GM19438 (cell line): ENCODE data around the gene CALN1.

Experiments used
- ATAC-seq: cut with Tn5 transposase; IDR thresholded peaks from one replicate; pipeline ENCODE4 v1.9.1; 2021; ENCODE audit warnings: low read depth; ENCODE audit not compliant: unreplicated experiment

The CALN1 gene

DNA sequence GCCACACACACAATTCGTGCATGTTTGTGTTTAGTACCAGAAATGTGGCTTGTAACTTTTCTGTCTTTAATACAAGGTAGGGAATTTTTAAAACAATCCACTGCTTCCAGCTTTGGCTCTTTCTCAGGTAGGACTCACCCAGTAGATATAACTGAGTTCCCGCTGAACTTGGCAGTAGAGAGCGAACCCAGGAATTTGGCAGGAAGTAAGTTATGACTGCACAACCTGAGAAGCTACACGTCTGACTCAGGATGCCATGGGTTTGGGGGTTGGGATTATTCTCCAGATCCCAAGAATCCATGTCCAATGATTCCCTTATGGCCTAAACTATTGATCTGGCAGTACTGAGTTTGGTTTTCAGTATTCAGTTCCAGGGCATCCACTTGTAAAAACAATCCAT is 499.7 kb downstream of the CALN1 start:
- no peak for ATAC-seq

DNA sequence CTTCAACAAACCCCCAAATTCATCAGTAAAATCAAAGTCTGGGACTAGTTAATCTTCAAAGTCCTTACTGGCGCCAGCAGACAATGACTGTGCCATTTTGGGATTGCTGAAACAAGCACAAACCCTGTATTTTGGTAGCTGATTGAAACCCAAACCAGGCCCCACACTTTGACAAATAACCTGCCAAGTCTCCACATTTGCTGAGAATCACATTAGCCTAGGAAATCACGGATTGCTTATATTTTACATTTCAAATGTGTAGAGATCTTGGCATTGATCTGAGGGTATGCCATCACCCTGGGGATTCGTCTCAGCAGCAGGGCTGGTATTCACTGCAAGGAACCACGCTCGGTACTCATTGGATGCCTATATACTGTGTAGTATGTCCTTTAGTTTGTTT is 501.1 kb downstream of the CALN1 start:
- no peak for ATAC-seq

DNA sequence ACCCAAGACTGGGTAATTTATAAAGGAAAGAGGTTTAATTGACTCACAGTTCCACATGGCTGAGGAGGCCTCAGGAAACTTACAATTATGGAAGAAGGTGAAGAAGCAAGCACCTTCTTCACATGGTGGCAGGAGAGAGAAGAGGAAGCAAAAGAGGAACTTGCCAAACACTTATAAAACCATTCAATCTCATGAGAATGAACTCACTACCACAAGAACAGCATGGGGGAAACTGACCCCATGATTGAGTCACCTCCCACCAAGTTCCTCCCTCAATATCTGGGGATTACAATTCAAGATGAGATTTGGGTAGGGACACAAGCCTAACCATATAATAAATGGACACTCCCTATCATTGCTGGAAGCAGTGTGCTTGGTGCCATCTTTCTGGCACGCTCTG is 506.3 kb downstream of the CALN1 start:
- no peak for ATAC-seq

DNA sequence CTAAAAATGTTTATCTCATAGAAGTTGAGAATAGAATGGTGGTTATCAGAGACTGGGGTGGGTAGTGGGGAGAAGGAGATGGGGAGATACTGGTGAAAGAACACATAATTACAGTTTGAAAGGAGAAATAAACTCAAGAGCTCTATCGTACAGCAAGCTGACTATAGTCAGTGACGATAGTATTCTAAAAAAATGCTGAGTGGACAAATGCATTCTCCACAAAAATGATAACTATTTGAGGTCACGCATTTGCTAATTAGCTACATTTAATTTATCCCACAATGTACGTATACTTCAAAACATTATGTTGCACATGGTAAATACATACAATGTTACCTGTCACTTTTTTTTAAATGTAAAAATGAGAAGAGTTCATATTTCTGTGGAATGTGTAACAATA is 507.7 kb downstream of the CALN1 start:
- no peak for ATAC-seq

DNA sequence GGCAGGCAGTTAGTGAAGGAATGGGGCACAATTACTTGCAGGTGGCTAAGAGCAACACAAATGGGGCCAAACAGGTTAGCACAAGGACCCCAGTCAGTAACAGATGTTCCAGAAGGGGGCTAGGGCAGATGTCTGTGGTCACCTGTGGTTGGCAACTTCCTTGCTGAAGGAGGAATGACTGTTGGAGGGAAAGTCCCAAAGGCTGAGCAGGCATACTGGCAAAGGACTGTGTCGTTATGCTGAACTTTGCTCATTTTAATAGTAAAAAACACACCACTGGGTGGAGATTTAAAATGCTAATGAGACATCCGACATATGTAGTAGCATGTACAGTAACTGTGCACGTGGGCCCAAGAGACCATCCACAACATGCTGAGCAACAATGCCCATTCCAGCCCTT is 511.6 kb downstream of the CALN1 start:
- no peak for ATAC-seq

DNA sequence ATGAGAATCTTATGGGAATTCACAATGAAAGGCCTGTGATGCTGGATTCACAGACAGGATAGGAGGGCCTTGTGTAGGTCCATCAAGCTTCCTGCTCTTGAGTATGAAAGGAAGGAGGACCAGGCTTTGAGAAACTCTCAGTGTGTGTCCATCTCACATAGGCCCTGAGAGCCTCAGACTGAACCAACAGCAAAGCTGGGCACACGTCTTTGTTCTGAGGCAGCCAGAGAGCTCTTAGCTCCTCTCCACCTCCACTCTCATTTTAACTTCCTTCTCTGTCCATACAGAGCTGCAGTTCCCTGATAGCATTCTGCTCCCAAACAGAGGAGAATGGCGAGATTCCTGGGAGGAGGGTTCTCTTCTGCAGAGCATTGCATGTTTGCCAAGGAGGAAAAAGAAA is 515.6 kb downstream of the CALN1 start:
- ATAC-seq, result no peak

DNA sequence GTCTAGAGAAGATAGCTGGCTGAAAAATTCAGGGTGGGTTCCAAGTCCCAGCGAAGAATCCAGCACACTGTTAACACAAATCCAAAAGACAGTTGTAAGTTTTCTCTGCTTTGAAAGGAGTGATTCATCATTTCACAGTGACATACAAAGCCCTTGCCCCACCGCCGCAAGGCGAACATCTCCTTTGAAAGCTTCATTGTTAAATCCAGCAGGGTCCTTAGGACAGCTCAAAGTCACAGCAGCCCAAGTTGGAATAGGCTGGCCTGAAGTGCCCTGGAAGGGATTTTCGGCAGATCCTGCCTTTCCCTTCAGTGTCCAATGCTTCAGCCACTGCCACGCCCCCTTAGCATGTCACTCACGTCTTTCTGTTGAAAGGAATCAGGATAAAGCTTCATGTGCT is 526.1 kb downstream of the CALN1 start:
- ATAC-seq, result no peak

DNA sequence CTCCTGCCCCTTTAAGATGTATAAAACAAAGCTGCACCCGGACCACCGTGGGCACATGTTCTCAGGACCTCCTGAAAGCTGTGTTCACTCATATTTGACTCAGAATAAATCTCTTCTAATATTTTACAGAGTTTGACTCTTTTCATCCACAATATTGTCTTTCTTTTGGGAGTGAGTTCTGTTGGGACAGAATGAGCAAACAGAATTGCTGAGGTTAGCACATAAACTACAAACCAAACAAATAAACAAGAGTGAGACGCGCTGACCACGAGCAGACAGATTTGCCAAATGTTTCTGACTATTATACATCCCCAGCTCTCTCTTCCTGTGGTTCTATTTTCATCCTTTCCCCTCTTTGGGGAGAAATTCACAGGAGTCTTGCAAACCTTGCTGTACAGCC is 526.7 kb downstream of the CALN1 start:
- no peak for ATAC-seq

DNA sequence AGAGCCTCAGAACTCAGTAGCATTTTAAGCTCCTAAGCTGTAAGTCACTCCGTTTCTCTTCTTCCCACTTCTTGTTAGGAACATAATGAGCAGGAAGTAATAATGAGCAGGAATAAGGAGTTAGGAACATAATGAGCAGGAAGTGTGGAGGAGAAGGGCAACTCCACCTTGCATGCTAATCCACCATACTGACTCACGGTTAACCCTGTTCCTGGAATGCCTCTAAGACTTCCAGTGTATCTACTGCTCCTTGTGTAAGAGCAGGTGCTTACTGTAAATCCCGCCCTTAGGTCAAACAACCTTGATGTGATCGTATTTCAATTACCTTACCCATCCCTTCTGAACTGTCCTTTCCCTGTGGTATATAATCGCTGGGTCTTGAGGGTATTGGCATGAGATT is 528.7 kb downstream of the CALN1 start:
- ATAC-seq, result no peak

DNA sequence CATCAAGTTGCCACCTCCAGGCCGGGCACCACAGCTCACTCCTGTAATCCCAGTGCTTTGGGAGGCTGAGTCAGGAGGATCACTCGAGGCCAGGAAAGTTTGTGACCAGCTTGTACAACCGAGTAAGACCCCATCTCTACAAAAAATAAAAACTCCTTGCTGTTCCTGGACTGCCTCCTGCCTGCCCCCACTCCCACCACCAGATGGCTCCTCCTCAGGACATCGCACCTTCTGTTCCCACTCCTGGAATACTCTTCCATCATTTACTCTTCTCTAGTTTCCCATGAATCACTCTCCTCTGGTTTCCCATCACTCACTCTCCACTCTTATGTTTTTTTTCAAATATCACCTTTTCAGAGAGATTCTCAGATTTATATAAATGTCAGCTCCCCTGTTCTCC is 540.7 kb downstream of the CALN1 start:
- ATAC-seq, result no peak

DNA sequence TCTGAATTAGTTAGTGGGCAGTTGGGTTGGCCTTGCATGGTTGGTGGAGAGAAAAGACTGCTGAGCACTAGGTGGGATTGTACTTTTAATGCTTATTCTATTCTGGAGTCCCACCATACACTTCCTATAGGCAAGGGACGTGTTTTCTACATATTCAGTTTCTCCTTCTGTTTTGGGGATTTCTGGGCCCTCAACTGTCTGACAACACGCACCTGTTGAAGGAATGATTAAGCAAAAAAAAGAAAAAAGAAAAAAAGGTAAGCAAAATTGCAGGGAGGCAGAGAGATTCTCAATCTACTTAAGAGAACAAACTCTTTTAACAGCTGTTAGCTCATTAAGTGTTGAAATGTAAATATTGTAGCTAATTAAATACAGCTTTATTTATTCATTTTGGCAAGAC is 541.3 kb downstream of the CALN1 start:
- no peak for ATAC-seq

DNA sequence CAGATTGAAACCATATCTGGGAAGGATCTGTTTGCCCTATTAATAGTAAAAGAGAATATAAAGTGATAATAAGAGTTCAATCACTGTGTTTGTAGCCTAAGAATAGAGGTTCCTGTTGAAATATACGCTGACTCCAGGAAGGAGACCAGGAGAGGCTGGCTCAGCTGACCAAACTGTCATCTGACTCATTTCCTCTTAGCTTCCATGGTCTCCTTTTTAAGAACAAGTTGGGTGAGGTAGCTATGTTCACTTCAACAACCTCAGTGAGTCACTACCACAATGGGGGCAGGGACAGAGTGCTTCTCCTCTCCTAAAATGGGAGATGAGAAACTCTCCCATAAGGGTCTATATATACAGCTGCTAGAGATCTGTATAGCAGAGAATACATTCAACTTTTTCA is 543.3 kb downstream of the CALN1 start:
- ATAC-seq, result no peak

DNA sequence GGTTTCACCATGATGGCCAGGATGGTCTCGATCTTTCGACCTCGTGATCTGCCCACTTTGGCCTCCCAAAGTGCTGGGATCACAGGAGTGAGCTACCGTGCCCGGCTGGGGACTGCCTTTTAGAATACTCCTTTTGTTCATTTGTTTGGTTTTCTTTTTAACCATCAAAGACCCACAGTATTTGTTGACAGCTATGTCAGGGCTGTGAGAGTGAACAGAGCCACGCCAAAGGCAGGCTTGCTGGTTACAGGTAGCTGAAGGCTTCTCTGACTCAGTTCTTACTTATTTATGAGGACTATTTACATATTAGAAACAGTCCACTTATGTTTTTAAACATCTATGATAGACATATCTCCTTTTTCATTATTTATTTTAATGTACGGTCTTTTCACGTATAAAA is 544.5 kb downstream of the CALN1 start:
- ATAC-seq, result no peak

DNA sequence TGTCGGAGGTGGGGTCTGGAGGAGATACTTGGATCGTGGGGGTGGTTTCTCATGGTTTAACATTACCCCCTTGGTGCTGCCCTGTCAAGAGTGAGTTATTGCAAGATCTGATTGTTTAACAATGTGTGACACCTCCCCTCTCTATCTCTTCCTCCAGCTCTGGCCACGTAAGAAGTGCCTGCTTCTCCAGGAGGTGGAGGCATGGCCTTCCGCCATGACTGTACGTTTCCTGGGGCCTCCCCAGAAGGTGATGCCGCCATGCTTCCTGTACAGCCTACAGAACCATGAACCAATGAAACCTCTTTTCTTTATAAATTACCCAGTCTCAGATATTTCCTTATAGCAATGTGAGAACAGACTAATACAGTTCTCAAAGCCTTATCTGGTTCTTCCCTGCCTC is 547.0 kb downstream of the CALN1 start:
- no peak for ATAC-seq

DNA sequence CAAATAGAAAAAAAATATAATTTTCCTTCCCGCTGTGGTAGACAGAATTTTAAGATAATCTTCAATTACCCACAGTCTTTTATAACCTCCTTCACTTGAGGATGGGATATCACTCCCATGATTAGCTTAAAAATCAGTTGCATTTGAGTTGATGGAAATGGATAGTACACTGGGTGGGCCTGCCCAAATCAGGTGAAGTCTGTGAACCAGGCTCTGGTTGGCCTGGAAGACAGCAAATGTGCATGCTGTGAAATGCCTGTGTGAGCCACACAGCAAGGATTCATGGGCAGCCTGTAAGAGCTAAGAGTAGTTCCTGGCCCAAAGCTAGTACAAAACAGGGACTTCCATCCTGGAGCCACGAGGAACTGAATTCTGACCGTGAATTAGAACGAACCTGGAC is 548.0 kb downstream of the CALN1 start:
- no peak for ATAC-seq

DNA sequence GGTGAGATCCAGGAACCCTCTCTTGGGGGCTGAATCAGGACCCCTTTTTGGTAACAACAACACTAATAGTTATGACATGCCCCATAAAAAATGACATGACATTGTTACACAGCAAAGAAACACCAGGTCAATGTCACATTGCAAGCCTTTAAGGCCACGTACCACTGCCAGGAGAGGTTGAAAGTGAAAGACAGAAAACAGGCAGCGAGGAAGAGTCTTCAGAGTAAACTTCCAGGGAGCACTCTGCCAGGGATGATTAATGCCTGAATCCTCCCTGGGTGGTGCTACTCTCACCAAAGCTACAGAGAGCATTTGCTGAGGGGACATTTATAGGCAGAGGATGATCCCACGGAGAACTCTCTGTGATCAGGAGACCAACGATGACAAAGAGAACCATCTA is 551.6 kb downstream of the CALN1 start:
- no peak for ATAC-seq

DNA sequence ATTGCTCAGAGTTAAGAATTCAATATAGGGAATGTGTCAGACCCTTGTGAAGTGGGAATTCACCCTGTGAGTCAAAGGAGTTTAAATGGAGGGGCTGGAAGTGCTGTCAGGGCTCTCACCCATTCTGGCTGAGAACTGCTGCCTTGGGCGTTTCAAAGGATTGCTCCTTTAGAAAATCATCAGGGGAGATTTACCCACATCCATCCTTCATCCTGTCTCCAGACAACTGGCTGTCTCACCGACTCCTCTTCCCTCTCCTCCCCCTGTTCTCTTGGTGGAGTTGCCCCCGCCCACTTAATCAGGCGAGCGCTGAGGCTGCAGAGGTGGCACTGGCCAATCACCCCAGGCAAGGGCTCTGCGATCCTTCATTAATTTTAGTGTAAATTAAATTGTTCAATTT is 554.8 kb downstream of the CALN1 start:
- no peak for ATAC-seq

DNA sequence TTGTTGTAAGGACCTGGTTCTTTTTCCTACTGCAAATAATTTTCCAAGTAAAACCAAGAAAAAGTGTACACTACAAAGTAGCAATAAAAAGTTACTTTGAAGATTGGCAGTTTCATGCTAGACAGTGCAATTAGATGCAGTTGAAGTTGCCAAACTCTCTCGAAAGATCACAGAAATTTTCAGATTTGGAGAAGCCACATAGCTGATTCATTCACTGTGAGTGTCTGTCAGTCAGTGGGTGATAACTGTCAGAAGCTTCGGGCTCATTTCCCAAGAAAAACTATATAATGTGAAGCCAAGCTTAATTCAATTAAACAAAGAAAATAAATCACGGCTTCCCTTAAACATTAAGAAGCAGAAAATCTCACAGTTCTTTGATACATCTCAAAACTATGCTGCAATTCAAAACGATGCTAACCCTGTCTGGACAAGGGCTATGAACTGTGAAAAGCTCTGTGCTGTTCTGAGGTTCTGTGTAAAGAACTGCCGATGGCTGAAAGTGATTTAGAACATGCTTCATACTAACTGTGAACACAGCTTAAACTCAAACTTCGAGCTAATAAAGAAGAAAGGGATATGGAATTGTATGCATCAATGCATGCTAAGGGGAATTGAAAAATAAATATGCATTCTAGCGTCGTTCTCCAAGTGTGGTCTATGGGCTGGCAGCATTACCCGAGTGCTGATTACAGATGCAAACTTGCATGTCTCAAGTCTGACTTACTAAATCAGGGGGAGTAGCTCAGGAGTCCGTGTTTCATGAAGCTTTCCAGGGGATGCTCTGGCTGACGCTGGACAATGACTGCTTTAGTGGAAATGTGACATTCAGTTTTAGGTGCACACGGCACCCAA is 557.4 kb downstream of the CALN1 start:
- ATAC-seq, result no peak

DNA sequence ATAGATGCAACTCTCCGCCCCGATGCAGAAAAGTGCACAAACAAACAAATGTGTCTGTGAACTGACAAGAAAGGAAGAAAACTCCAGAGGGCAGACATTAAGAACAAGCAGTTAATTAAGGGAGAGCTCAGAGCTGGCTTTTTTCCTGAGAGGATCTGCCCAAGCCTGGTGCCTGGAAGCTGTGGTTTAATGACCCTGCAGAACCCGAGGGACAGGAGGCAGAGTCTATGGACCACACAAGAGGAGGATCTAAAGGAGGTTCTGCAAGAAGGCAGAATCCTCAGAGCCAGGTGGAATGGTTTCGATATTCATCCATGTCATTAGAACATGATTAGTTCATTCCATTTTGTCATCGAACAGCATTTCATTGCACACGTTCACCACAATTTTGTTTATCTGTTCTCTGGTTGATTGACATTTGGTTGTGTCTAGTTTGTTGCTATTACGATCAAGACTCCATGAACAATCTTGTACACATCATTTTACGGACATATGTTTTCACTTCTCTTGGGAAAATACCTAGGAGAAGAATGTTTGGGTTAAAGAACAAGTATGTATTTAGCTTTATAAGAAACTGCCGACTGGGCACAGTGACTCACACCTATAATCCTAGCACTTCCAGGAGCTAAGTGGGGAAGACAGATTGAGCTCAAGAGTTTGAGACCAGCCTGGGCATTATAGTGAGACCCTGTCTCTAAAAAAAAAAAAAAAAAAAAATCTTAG is 560.2 kb downstream of the CALN1 start:
- no peak for ATAC-seq

DNA sequence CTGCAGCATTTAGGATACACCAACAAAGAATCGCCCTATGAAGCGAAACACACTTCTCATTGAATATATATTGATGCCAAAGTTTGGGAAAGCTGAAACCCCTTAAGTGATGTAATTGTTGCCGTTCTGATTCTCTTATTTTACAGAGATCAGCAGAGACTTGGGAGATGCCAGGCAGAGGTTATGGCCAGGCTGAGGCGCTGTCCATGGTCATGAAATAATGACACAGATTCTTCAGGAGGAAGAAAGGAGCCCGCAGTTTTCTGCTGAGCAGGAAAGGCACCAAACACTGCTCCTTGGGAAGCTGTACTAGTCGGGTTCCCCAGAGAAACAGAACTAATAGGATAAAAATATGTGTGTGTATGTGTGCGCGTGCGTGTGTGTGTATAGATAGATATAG is 566.0 kb downstream of the CALN1 start:
- ATAC-seq, result no peak

DNA sequence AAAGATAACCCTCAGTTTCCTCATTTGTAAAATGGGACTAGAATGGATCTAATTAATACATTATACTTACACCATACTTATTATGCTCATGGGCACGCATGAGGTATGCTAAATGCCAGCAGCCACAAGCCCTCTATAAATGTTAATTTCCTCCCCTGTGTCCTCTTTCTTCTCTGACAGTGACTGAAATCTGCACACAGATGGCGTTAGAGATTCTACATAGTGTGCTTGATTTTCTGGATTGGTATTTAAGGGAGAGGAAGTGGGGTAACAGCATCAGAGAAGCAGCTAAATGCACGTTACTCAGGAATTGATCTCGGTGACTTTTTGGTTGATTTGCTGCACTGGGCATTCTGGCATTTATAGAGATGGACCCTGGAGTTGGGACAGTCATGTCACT is 568.5 kb downstream of the CALN1 start:
- no peak for ATAC-seq

DNA sequence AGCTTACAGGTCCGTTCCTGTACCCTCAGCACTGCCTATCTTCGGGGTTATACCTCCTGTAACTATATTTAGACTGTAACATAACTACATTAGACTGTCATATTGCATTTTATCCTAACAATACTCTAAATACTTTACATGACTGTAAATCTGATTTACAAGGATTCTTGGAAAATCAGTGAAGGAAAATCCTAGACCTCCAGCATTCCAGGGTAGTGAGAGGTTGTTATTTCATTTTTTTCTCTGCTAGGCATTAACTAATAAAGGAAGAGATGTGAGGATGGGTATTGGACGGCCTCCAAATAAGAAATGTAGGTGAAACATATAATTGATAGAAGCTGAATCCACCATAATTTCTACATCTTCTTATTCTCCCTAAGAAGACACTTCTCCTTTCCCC is 569.4 kb downstream of the CALN1 start:
- ATAC-seq, result no peak
